ENCODE measurements around the gene DSCAM.
"Not testable (repeated sequence)": the region's sequence is repeated elsewhere in the genome, so short reads cannot be mapped to it uniquely, and the experiment has no call there.

DSCAM gene

GRCh38 chr21:40049931-40050290, 797.0 kb downstream of the DSCAM start:
- no peak for DNase-seq (ENCODE audit: low spot score)

GRCh38 chr21:40049031-40049930, 797.7 kb downstream of the DSCAM start:
- no peak for DNase-seq (ENCODE audit: low spot score)

GRCh38 chr21:40047993-40048730, 798.8 kb downstream of the DSCAM start:
- no peak for DNase-seq (ENCODE audit: low spot score)

GRCh38 chr21:40047211-40047610, 799.7 kb downstream of the DSCAM start:
- no peak for DNase-seq (ENCODE audit: low spot score)

GRCh38 chr21:40043866-40044265, 803.1 kb downstream of the DSCAM start:
- no peak for DNase-seq (ENCODE audit: low spot score)

GRCh38 chr21:40043423-40043822, 803.5 kb downstream of the DSCAM start:
- no peak for DNase-seq (ENCODE audit: low spot score)

- no peak for DNase-seq (ENCODE audit: low spot score)
Observed at GRCh38 chr21:40041446-40041845, 805.5 kb downstream of the DSCAM start.

GRCh38 chr21:40033156-40033782, 813.7 kb downstream of the DSCAM start:
- not testable (repeated sequence) for DNase-seq (ENCODE audit: low spot score)

GRCh38 chr21:40029888-40030287, 817.1 kb downstream of the DSCAM start:
- DNase-seq (ENCODE audit: low spot score) = no peak

- DNase-seq (ENCODE audit: low spot score) = not testable (repeated sequence)
Observed at GRCh38 chr21:40028393-40028792, 818.6 kb downstream of the DSCAM start.

GRCh38 chr21:40021558-40022351, 825.2 kb downstream of the DSCAM start:
- no peak for DNase-seq (ENCODE audit: low spot score)

- no peak for DNase-seq (ENCODE audit: low spot score)
Observed at GRCh38 chr21:40020651-40021050, 826.3 kb downstream of the DSCAM start.

GRCh38 chr21:40018871-40019475, 828.0 kb downstream of the DSCAM start:
- no peak for DNase-seq (ENCODE audit: low spot score)

GRCh38 chr21:40016667-40017066, 830.3 kb downstream of the DSCAM start:
- DNase-seq (ENCODE audit: low spot score) = no peak

- DNase-seq (ENCODE audit: low spot score) = no peak
Observed at GRCh38 chr21:40016234-40016633, 830.7 kb downstream of the DSCAM start.

GRCh38 chr21:40015818-40016217, 831.1 kb downstream of the DSCAM start:
- no peak for DNase-seq (ENCODE audit: low spot score)

- DNase-seq (ENCODE audit: low spot score) = no peak
Observed at GRCh38 chr21:40014394-40014793, 832.6 kb downstream of the DSCAM start.

GRCh38 chr21:40013001-40013735, 833.8 kb downstream of the DSCAM start:
- no peak for DNase-seq (ENCODE audit: low spot score)

GRCh38 chr21:40011371-40011770, 835.6 kb downstream of the DSCAM start:
- no peak for DNase-seq (ENCODE audit: low spot score)

- no peak for DNase-seq (ENCODE audit: low spot score)
Observed at GRCh38 chr21:40002978-40003377, 844.0 kb downstream of the DSCAM start.

Data from hepatic stellate cell (primary cell).